HK-2 (cell line): ENCODE measurements around the gene PRR20G.
"Not testable (repeated sequence)": the region's sequence is repeated elsewhere in the genome, so short reads cannot be mapped to it uniquely, and the experiment has no call there.

Source experiments
- DNase-seq: peaks from one replicate; pipeline ENCODE4 v3.0.0-alpha.2; 2018; ENCODE audit not compliant: unreplicated experiment

PRR20G gene

DNA sequence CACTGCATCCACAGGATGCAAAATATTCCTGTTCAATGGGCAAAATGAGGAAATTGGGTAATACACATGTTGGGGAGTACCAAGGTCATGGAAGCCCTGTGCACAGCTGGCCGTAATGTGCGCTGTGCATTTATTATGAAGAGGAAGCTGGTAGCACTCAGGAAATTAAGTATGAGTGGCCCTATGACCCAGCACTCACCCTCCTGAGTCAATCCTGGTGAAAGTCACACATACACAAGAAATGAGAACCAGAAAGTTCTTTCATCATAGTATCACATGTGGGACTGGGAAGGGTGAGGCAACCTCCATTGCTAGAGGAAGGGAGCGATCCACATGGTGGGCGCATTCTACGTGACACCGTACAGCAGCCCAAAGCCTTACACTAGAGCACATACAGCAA, 11.4 kb upstream of the PRR20G start:
- no peak for DNase-seq

DNA sequence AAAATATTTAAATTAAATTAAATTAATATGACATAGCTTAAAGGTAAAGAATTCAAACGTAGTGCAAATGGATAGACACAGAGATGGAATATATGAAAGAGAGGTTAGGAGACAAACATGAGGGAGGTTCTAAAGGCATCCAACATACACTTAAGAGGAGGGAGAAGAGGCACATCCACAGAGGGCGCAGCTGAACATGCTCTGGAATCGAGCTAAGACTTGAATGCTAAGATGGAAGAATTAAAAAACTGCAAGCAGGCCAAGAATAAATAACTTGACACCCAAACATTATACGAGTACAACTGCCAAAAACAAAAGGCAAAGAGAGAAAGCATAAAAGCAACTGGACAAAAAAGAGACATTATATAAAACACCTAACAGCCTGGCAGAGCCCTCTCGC, 9.1 kb upstream of the PRR20G start:
- no peak for DNase-seq

DNA sequence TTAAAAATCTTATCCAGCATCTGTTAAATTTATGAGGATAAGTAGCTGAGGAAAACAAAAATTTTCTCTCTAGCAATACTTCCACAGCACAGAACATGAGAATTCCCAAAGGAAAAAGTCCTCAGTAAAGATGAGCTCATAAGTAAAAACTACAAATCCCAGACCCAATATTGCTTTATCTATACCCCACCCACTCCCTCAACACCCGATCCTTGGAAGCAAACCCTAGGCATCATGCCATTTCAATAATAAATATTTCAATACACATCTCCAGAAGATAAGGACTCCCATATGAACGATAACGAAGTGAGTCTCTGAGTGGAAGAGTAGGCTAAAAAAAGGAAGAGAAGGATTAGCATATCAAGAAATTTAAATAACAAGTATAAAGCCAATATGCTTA, 8.3 kb upstream of the PRR20G start:
- no peak for DNase-seq

DNA sequence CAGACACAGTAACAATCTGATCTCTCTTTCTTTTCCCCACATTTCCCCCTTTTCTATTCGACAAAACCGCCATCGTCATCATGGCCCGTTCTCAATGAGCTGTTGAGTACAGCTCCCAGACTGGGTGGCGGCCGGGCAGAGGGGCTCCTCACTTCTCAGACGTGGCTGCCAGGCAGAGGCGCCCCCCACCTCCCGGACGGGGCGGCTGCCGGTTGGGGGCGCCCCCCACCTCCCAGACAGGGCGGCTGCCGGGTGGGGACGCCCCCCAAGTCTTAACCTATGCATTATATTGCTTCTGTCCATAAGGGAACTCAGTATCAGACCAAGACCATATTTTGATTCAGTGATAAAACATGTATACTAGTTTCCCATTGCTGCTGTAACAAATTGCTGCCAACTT, 5.8 kb upstream of the PRR20G start:
- not testable (repeated sequence) for DNase-seq

DNA sequence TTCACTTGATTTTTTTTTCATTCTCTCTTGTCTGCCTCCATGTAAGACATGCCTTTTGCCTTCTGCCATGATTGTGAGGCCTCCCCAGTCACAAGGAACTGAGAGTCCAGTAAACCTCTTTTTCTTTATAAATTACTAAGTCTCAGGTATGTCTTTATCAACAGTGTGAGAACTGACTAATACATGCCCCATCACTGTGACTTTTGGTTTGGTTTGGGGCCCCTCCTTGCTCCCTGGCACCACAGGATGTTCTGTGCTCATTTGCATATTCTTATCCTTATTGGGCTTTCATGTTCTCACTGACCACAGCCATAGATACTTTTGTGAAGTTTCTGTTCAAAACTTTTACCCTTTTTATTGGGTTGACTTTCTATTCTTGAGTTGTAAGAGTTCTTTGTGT, 3.8 kb upstream of the PRR20G start:
- no peak for DNase-seq

DNA sequence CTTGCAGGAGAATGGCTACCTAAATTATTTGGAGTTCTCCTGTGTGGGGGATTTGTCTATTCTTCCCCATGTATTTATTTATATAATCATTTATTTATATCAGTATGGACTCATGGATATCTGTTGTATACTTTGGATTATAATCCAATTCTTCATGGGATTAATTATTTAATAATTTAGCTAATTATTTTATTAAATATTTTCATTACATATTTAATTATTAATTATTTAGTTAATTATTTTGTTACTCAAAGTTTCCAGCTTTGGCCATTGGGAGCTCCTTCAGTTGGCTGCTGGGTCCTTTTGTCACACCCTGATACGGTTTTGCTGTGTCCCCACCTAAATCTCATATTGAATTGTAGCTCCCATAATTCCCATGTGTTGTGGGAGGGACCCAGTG, 3.3 kb upstream of the PRR20G start:
- no peak for DNase-seq

DNA sequence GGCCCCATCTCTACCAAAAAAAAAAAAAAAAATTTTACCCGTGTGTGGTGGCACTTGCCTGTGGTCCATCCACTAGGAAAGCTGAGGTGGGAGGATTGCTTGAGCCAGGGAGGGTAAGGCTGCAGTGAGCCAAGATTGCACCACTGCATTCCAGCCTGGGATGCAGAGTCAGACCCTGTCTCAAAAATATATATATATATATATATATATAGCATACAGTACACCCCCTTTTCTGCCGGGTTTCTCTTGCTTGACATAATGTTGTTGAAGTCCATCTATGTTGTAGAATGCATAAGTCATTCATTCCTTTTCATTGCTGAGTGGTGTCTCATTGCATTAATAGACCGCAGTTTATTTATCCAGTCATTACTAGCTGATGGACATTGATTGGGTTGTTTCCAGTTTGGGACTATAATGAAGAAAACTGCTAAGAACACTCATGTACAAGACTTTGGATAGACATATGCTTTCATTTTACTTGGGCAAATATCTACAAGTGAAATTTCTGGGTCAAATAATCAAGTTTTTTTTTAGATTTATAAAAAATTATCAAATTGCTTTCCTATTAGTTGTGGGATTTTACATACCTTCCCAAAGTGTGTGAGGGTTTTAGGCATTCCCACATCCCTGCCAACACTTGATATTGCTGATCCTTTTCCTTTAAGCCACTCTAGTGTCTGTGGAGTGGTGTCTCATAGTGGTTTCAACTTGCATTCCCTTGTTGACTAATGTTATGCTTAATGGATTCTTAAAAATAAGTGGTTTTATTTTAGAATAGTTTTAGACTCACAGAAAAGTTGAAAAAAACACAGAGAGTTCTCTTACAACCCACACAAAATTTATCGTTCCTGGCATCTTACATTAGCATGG, 2.1 kb upstream of the PRR20G start:
- DNase-seq = no peak

DNA sequence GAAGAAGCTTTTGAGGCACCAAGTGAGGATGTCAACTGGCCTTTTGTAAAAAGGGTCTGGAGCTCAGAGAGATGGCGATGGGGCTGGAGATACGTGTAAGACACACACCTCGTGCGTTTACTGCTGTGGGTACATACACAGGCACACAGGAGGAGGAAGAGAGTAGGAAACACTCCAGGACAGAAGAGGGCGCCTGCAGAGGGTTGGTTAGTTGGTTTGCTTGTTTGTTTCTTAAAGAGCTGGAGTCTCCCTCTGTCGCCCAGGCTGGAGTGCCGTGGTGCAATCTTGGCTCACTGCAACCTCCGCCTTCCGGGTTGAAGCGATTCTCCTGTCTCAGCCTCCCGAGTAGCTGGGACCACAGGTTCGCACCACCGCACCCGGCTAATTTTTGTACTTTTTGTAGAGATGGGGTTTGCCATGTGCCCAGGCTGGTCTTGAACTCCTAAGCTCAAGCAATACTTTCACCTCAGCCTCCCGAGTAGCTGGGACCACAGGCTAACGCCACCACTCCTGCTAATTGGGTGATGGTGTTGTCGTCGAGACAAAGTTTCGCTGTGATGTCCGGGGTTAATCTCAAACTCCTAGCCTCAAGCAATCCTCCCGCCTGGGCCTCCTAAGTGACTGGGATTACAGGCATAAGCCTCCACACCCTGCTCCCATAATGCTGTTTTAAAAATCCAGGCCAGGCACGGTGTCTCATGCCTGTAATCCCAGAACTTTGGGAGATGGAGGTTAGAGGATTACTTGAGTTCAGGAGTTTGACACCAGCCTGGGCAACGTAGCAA, 1.3 kb upstream of the PRR20G start:
- DNase-seq = no peak

DNA sequence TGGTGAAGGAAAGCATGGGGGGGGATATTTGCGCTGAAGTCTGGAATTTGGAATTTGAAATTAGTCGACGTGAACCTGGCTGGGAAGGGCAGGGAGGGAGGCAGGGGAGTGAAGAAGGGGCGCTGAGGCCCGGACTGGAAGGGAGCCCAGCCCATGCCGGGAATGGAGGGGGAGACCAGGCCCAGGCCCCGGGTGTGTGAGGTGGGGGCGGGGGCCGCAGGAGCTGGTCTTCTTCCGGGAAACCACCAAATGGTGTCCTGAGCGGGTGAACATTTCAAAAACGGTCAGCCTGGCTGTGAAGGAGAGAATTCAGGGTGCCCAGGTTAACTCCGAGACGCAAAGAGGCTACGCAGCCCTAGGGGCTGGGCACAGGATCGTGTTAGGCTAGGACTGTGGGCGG, 497 bp upstream of the PRR20G start:
- DNase-seq = no peak

DNA sequence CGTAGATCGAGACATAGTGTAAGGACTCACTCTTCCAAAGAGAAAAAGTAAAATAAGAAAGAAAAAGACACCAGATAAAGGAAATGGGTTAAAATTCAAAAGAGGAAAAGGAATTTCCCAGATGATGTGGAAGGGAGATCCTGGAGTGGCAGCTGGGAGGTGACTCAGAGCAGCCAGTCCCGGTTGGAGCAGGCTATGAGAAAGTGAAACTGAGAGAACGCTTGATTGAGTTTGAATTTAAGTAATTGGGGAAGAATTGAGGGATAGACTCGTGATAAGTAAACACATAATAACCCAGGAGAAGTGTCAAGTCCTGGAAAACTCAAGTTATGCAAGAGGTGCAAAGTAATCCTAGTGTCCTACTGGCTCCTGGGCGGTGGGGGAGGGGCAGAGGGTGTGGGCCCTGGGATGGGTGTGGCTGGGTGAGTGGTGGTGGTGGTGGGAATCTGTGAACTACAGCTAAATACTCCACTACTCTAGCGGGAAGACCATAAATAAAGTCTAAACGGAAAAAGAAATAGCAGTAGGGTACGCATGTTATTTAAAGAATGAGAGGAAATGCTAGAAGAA, 1.2 kb downstream of the PRR20G start:
- DNase-seq = peak; percentile 32

DNA sequence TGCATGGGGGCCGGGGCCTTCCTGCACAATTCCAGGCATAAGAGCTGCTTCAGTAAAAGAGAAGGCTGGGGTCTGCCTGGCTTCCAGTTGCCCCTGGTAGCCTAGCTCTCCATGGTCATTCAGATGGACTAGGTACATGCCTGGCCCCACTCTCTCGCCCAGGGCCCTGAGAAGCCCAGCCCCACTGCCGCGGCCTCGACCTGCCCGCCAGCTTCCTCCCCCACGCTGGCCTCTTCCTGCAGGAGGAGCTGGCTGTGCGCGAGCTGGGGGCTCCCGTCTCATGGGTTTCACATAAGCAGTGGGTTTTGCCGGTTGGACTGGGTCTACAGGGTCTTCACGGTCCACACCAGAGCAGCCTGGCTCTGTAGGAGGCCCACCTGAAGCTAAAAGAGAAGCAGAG, 3.6 kb downstream of the PRR20G start:
- DNase-seq = no peak

DNA sequence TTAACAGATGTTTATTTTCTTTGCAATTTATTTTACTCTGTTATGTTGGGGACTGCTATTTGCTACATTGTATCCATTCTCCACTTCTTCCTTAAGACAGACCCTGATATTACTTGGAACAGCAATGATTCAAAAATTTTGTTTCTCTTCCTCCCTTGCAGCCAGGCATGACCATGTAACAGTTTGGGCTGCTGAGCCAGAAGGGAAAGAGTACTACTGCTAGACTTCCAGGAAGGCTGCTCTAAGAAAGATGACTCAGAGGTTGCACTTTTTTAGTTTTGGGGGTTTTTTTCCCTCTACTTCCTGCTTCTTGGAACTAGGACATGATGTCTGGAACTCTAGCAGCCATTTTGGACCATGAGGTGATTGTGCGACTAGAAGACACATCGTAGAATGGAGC, 10.3 kb downstream of the PRR20G start:
- DNase-seq = no peak

DNA sequence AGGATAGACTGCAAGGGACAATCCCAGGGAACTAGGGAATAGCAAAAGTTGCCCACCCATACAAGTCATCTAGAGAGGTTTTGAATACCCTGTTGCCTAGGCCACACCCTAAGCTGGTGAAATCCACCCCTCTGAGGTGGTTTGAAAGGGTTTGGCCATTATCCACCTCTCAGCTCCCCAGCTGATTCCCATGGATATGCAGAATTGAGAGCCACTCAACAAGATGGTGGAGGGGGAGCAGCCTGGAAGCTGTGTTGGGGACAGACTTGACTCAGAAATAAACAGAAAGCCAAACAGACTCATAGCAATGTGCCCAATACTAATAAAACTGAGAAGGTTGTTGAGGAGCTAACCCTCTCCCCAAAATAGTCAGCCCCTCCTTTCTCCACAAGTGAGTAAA, 10.9 kb downstream of the PRR20G start:
- DNase-seq = no peak

DNA sequence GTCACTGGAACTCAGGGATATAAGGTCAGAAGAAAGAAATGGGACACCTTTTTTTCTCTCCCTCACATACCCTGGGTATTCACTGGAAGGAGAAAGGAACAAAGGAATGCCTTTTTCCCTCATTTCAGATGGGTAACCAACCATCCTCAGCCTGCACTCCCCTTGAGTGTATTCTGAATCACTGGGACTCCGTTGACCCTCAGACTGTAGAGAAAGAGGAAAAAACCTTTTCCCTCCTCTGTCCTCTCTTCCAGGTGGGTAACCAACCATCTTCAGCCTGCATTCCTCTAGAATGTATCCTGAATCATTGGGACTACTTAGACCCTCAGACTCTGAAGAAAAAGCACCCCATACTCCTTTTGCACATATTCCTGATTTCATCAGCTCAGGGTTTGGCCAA, 11.4 kb downstream of the PRR20G start:
- no peak for DNase-seq

DNA sequence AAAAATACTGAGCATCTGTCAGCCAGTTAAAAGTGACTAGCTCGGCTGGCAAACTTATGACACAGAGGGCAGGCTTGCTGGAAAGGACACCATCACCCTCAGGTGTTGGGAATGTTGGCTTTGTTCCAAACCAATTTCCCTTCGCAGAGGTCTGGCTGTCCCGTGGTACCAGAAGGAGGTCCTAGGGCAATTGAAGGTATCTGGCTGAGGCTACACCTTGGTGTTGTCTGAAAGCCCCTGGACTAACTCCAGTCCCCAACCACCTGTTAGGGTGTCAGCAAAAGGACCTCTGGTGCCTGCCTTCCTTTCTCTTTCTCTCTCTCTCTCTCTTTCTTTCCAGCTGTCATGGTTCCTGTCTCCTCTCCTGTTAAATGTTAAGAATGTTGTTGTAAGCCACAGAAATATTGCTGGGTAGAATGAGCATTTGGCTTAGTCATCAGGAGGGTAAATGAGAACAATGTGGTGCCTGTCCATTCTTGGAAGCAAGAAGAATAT, 12.5 kb downstream of the PRR20G start:
- DNase-seq = peak; percentile 6

DNA sequence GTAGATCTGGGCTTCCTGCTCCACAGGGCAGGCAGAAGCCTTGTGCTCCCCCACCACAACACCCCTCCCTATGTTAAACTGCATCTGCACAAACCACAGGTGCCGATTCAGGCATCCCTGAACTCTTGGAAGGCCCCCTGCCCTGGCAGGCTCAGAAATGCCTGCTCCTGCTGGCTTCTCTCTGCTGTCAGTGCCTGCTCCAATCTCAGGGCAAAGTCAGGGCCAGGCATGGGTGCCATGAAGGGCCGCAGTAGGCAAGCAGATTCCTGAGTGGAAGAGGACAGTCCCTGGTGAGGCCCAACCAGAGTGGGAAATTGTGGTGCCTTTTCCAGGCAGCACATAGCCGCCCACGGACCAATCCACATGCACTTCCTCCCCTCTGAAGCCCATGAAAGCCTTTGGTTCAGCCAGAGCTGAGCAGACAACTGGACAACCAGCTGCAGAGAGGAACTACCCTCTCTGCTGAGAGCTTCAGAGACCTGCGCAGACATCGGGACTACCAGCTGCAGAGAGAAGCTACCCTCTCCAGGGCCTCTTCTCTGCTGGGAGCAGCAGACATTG, 13.6 kb downstream of the PRR20G start:
- no peak for DNase-seq

DNA sequence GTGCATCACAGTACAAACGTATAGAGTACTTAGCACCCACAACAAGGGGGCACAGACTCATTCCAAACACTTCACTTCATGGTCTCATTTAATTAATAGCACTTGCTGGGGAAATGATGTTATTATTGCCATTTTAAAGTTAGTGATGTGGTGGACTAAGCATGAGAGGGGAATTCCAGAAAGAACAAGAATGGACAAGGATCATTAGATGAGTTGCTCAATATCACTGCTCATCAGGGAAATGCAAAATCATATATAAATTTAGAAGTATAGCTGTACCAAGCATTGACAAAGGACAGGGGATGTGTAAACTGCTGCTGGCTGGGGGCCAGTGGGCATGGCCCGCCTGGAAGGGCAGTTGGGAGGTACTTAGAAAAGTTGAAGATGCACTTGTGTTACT, 14.6 kb downstream of the PRR20G start:
- DNase-seq = no peak

DNA sequence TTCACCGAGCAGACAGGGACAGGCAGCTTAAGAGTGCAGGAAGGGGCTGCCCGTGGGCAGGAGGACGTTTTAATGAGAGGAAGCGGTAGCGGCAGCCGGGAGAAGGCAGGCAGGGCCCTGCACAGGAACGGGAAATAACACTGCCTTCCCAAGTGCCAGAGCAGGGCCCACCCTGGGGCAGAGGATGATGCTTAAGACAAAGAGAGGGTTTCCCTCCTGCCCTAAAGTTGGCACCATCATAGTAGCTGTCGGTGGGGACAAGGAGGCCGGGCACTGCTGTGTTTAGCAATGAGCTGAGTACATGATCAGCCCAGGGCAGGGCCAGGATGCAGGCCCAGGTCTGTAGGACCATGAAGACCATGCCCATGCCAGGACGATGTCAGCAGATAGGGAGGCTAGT, 21.7 kb downstream of the PRR20G start:
- DNase-seq = no peak

DNA sequence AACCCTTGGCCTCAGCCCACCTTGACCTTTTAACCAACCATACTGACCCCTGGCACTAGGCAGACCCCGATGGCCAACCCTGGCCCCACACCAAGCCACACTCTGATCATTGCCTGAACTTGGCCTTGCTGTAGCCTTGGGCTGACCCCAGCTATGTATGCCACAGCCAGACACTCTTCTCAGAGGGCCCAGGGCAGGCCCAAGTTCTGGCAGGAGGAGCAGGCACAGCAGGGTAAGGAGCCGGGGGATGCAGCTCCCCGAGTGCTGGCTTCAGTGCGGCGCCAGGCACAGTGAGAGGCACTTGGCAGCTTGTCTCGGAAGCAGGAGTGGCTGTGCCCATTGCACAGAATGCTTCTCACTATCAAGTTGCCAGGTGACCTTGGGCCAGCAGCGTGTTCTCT, 22.3 kb downstream of the PRR20G start:
- DNase-seq = no peak

DNA sequence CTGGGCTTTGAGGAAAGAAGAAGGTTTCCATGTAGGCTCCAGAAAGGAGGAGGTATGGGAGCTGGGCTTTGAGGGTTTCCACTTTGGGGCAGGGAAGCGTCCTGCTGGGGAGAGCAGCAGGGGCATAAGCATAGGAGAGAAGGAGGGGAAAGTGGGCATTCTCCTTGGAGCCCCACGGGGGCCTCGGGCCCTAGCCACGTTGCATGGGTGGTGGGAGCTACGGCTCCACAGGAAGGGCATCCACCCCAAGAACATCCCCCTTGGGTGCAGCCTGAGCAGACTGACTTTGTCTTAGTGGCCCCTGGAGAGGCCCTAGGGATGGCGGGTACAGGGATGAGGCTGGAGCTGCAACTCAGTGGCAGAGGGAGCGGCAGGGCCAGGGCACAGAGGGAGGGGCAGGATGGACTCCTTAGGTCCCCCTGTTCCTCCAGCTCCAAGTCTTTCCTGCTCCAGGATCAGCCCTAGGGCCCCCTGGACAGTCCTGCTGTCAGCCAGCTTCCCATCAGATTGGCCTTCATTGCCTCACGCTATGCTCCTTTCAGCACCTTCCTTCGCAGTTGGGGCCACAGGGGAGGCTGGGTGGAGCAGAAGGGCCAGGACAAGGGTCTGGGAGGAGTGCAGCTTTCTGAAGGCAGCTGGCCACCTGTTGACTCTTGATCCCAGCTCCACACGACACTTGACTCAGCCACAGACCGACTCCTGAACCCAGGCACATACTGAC, 22.9 kb downstream of the PRR20G start:
- no peak for DNase-seq

DNA sequence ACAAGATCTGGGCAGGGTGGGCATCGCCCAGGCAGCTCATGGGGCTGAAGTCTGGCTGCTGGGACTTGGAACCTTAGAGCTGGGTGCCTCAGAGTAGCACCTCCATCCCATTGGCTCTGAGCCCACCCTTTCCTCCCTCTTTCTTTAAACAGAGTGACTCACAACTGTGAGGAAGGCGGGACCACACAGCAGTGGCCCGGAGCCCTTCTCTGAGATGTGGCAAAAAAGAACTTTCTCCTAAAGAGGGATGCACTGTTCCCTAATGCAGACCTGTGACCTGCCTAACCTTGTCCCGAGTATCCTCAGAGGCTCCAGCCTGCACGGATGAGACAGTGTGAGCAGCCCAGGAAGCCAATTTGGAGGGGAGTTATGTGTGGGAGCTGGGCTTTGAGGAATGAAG, 23.6 kb downstream of the PRR20G start:
- DNase-seq = no peak
